Mammary epithelial cell (primary cell): Measurements from ENCODE around the gene TENT5D.

Experiments used
- EZH2 ChIP-seq: IDR thresholded peaks from 2 replicates; pipeline ENCODE4 v1.6.1; 2012; ENCODE audit warnings: low read length, inconsistent platforms, borderline replicate concordance
- TF ChIP-seq, protein P1 (sequence below), 2 donors: IDR thresholded peaks in 1 of 2; conservative IDR thresholded peaks in 1 of 2; 2 replicates each; pipeline ENCODE4 v1.5.1; 2011 to 2012; ENCODE audit warnings: inconsistent platforms in 2 of 2, low read length in 2 of 2, mild to moderate bottlenecking in 2 of 2, control low read depth in 1 of 2, low read depth in 1 of 2; ENCODE audit not compliant: insufficient read depth in 1 of 2; ENCODE audit errors: extremely low read depth in 1 of 2

DNA sequence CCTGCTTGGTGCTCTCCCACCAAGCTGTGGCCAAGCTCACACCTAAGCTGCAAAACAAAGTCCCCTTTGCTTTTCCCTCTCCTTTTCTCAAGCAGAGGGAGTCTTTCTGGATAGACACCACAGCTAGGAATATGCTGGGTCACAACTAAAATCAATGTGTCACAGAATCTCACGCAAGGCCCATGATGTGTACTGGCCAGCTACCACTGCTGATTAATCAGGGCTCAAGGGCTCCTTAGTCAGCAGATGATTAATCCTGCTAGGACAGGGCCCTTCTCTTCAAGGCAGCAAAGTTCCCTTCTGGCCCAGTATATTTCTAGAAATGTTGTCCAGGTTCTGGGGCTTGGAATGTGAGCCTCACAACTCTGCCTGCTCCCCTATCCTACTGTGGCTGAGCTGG is 32.0 kb upstream of the TENT5D start:
- TF ChIP-seq, protein P1, sequence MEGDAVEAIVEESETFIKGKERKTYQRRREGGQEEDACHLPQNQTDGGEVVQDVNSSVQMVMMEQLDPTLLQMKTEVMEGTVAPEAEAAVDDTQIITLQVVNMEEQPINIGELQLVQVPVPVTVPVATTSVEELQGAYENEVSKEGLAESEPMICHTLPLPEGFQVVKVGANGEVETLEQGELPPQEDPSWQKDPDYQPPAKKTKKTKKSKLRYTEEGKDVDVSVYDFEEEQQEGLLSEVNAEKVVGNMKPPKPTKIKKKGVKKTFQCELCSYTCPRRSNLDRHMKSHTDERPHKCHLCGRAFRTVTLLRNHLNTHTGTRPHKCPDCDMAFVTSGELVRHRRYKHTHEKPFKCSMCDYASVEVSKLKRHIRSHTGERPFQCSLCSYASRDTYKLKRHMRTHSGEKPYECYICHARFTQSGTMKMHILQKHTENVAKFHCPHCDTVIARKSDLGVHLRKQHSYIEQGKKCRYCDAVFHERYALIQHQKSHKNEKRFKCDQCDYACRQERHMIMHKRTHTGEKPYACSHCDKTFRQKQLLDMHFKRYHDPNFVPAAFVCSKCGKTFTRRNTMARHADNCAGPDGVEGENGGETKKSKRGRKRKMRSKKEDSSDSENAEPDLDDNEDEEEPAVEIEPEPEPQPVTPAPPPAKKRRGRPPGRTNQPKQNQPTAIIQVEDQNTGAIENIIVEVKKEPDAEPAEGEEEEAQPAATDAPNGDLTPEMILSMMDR (conservative IDR thresholded peaks at IDR 0.05 in 1 of 2, IDR thresholded peaks at IDR 0.05 in 1 of 2; ENCODE audit: extremely low read depth in 1 of 2, insufficient read depth in 1 of 2, low read depth in 1 of 2, low read length in 2 of 2) = no peak
- TF ChIP-seq EZH2 = no peak
